Pancreas (tissue), 10 donors: Measurements from ENCODE around the gene THYN1. TPM values are rescaled to one million over a fixed set of nuclear protein-coding genes. Genes with fewer than 3 reads are reported as not detected.

Experiments used
- ATAC-seq, 4 donors: fragments of 200-7000 bp; cut with Tn5 transposase; one replicate each; pipeline versions ENCODE4 v1.8.0 to v1.9.1; 2020; ENCODE audit warnings: mild to moderate bottlenecking in 4 of 4, moderate library complexity in 4 of 4
- DNase-seq, 6 donors: peaks; one replicate each; pipeline ENCODE4 v3.0.0-alpha.2; 2020
- FAIRE-seq: peaks from 2 replicates; lab custom pipeline; 2012; peaks lifted over from hg19 to GRCh38; lab: Jason Lieb, UNC
- H3K27ac ChIP-seq, 4 donors: fragments of 200-600 bp; sonication (generic); 1 replicate in 3 of 4; 2 replicates in 1 of 4; pipeline versions ENCODE4 v1.5.0 to v1.8.0; 2020
- H3K27me3 ChIP-seq, 4 donors: fragments of 200-600 bp; one replicate each; pipeline ENCODE4 v1.8.0; 2021
- H3K36me3 ChIP-seq, 3 donors: fragments of 200-600 bp; sonication (generic) in 1 of 3; one replicate each; pipeline versions ENCODE4 v1.5.0 to v1.8.0; 2020 to 2021
- H3K4me1 ChIP-seq, 3 donors: fragments of 200-600 bp; one replicate each; pipeline ENCODE4 v1.8.0; 2021
- H3K4me3 ChIP-seq, 4 donors: fragments of 200-600 bp; sonication (generic) in 2 of 4; one replicate each; pipeline versions ENCODE4 v1.5.0 to v1.8.0; 2020 to 2021
- H3K9me3 ChIP-seq, 4 donors: fragments of 200-600 bp; one replicate each; pipeline ENCODE4 v1.8.0; 2021
- WGBS, 2 donors: extraction: QIAGEN DNeasy Blood & Tissue Kit; methylation state at CpG; one replicate each; pipeline ENCODE4 v1.1.7; 2013; 5-methylcytosine and 5-hydroxymethylcytosine counted together
- intact Hi-C, 3 donors: fragments of 100-400 bp; cut with DNase I; formaldehyde crosslinking; loops; one replicate each; pipeline versions ENCODE4 v1.11.1 to v1.14.2; 2022
- polyA plus RNA-seq, 2 donors: library from polyadenylated mRNA; stranded (reverse); fragments of 200-250 nt; gene quantifications; one replicate each; pipeline ENCODE4 v1.2.3, GENCODE V29; 2013
- total RNA-seq, 6 donors: library from RNA; stranded (reverse); fragmentation: NEBNext Ultra II Directional in 4 of 6; extraction: Animal tissue kit (Norgen Biotek cat#: 25700) in 4 of 6; gene quantifications; one replicate each; pipeline versions ENCODE4 v1.2.1 to v1.2.4, GENCODE V29; 2021 to 2023
- TF ChIP-seq, protein P1 (sequence below), 4 donors: fragments of 200-600 bp; sonication (generic) in 3 of 4; IDR thresholded peaks; one replicate each; pipeline versions ENCODE4 v1.5.0 to v1.8.0; 2021; ENCODE audit warnings: antibody characterized with exemption in 4 of 4
- donor health status: healthy with polysubstance abuse.
- donor health status: DM: no; HTN: no; CAD: no; lungs with moderate emphysema.
- donor health status: DM: no; HTN: no; CAD: no.
- donor health status: control.
- donor health status: control.
- donor health status: Bipolar disorder and iron deficiency.
- donor health status: DM: yes; HTN: yes; CAD: no.
- donor health status: DM: no; HTN: no; CAD: no.
- donor health status: DM: no; HTN: no; CAD: no.
- donor health status: DM: yes; HTN: yes; CAD: no.

THYN1 gene
- total and polyA plus RNA-seq, 8 donors = 10.3 to 50.0 (median 17.5) TPM

DNA sequence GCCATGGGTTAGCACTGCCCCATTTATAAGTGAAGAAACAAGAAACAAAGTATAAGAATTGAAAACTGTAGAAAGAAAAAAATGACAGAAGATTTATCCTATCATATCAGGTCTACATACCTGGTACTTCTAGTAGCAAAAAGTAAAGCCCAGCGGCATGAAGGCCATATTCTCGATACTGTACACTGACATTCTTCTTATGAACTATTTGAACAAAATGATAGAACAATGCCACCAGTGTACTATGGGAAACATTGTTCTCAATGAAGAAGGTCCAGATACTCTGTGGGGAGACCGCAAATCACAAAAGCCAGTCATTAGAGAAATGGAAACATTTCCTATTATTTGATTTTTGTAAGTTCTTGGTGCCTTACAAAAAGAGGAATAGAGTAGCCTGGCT, 36.3 kb downstream of the THYN1 start:
- 92 to 97% methylated on average over 3 of the region's 3 CpGs for WGBS, 2 donors
- TF ChIP-seq, protein P1, sequence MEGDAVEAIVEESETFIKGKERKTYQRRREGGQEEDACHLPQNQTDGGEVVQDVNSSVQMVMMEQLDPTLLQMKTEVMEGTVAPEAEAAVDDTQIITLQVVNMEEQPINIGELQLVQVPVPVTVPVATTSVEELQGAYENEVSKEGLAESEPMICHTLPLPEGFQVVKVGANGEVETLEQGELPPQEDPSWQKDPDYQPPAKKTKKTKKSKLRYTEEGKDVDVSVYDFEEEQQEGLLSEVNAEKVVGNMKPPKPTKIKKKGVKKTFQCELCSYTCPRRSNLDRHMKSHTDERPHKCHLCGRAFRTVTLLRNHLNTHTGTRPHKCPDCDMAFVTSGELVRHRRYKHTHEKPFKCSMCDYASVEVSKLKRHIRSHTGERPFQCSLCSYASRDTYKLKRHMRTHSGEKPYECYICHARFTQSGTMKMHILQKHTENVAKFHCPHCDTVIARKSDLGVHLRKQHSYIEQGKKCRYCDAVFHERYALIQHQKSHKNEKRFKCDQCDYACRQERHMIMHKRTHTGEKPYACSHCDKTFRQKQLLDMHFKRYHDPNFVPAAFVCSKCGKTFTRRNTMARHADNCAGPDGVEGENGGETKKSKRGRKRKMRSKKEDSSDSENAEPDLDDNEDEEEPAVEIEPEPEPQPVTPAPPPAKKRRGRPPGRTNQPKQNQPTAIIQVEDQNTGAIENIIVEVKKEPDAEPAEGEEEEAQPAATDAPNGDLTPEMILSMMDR (IDR thresholded peaks at IDR 0.05) = no peak
- no peak for DNase-seq
- Histone ChIP-seq H3K36me3 (peaks cover 0 to 2% (median 0%) of the 10 kb centered on the region in 3 donors), H3K4me1 (no peaks in the 10 kb centered on the region), H3K27me3 (no peaks in the 10 kb centered on the region), H3K4me3 (no peak overlapping the region), H3K27ac (no peak overlapping the region), H3K9me3 (no peaks in the 10 kb centered on the region)
- intact Hi-C loops = no loop called here
- no peak for FAIRE-seq
- ATAC-seq = no peak

DNA sequence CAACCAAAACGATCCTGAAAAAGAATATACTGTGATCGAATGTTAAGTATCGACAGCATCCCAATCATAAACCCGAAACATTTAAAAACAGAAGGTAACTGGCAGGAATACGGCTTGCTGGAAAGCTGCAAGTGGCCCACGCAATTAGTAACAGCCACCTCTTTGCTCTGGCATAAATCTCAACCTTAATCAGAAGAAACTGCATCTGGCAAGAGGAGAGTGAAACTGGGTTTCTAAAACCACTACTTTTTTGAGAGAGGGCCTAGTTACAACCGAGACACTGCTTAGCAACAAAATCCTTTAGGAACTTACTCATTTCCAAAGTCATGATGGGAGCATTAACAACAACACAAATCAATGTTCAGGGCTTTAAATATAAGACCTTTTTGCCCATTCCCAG, 37.3 kb downstream of the THYN1 start:
- Histone ChIP-seq H3K27me3 (no peaks in the 10 kb centered on the region), H3K9me3 (no peaks in the 10 kb centered on the region), H3K27ac (no peak overlapping the region), H3K4me1 (no peaks in the 10 kb centered on the region), H3K4me3 (no peak overlapping the region), H3K36me3 (peaks cover 0 to 3% (median 0%) of the 10 kb centered on the region in 3 donors)
- ATAC-seq (no peak), FAIRE-seq (no peak), DNase-seq (no peak)
- 90 to 94% methylated on average over 7 of the region's 7 CpGs for WGBS, 2 donors
- intact Hi-C loops = no loop called here
- TF ChIP-seq, protein P1 (IDR thresholded peaks at IDR 0.05) = no peak

DNA sequence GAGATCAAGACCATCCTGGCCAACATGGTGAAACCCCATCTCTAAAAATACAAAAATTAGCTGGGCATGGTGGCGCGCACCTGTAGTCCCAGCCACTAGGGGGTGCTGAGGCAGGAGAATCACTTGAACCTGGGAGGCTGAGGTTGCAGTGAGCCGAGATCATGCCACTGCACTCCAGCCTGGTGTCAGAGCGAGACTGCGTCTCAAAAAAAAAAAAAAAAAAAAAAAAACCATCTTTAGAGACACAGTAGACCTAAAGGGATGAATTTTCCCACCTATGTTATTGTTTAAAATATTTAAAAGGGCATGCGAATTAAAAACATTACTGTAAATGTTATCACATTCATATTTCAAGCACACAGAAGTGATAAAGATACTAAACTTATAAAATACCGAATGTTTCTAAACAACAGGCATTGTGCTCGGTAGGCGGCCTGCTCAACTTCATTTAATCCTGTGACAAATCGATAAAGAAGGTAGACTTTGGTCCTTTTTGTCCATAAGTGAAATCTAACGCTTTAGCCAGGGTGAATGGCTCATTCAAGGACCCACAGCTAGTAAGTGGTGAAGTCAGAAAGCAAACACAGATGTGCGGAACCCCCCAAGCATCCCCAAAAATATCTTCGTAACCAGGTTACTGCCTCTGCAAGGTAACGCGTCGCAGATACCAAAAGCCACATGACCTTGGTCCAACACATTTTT, 45.5 kb downstream of the THYN1 start:
- Histone ChIP-seq H3K4me1 (no peaks in the 10 kb centered on the region), H3K9me3 (no peaks in the 10 kb centered on the region), H3K27ac (no peak overlapping the region), H3K4me3 (no peak overlapping the region), H3K36me3 (peaks cover 0 to 3% (median 0%) of the 10 kb centered on the region in 3 donors), H3K27me3 (no peaks in the 10 kb centered on the region)
- WGBS, 2 donors = 78 to 80% methylated on average over 16 of the region's 16 CpGs
- ATAC-seq (peak in 2 of 4 donors; percentile 40 to 46), DNase-seq (peak in 4 of 6 donors; percentile 25 to 67 (median 40)), FAIRE-seq (no peak)
- TF ChIP-seq, protein P1 (IDR thresholded peaks at IDR 0.05) = peak; percentile 31 to 75 (median 50)
- intact Hi-C loops = no loop called here

DNA sequence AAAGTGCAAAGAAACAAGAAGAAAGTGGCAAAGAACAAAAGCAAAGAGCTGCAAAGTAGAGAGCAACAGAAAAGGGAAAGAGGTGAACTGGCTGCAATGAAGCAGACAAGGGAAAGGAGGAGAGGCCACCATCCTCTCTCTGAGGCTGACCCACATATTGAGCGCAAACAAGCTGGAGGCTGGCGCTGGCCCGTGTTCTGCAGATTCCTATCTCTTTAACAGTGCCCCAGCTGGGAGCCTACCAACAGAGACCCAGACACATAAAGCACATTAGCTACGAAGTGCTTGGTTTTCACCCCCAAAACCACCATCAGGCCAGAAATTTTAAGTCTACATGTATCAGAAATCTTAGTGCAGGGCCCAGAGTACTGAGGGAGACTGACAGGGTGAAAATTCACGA, 47.0 kb downstream of the THYN1 start:
- H3K36me3 ChIP-seq = peaks cover 0 to 11% (median 0%) of the 10 kb centered on the region in 3 donors
- DNase-seq = no peak
- H3K27me3 ChIP-seq = no peaks in the 10 kb centered on the region
- ATAC-seq = no peak
- H3K27ac ChIP-seq = no peak overlapping the region
- H3K4me3 ChIP-seq = no peak overlapping the region
- FAIRE-seq = no peak
- intact Hi-C loops = no loop called here
- no peaks in the 10 kb centered on the region for H3K4me1 ChIP-seq
- H3K9me3 ChIP-seq = no peaks in the 10 kb centered on the region
- WGBS, 2 donors = 84 to 86% methylated on average over 5 of the region's 5 CpGs
- TF ChIP-seq, protein P1 (IDR thresholded peaks at IDR 0.05) = no peak

DNA sequence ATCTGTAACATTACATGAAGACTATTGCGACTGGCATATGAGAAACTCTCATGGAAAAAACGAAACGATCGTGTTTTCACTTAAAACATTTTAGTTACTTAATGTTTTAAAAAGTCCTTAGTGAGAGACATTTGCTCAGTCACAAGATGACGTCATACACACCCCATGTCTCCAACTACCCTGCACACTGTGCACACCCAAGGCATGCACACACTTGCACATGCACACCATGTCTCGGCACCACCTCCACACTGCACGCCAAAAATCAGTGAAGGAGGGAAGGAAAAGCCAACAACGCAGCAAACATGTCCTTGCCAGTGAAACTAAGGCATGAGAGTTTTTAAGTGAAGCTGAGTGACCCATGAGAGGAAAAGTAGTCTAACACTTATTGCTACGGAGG, 47.4 kb downstream of the THYN1 start:
- 93 to 95% methylated on average over 9 of the region's 9 CpGs for WGBS, 2 donors
- H3K27ac ChIP-seq = no peak overlapping the region
- no peaks in the 10 kb centered on the region for H3K9me3 ChIP-seq
- DNase-seq (no peak), FAIRE-seq (no peak), ATAC-seq (no peak)
- H3K27me3 ChIP-seq = no peaks in the 10 kb centered on the region
- peaks cover 0 to 11% (median 0%) of the 10 kb centered on the region in 3 donors for H3K36me3 ChIP-seq
- TF ChIP-seq, protein P1 (IDR thresholded peaks at IDR 0.05) = no peak
- no peak overlapping the region for H3K4me3 ChIP-seq
- H3K4me1 ChIP-seq = no peaks in the 10 kb centered on the region
- intact Hi-C loops = no loop called here
